Suppressor macrophage (primary cell): ENCODE data around the gene OR52A5.

Experiments used
- DNase-seq, 4 experiments: peaks; one replicate each; pipeline ENCODE4 v3.0.0-alpha.2; 2020 to 2022

Gene OR52A5

DNA sequence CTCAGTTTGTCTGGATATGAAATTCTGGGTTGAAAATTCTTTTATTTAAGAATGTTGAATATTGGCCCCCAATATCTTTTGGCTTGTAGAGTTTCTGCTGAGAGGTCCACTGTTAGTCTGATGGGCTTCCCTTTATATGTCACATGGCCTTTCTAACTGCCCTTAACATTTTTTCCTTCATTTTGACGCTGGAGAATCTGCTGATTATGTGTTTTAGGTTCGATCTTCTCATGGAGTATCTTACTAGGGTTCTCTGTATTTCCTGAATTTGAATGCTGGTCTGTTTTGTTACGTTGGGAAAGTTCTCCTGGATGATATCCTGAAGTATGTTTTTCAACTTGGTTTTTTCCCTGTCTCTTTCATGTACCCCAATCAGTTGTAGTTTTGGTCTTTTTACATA, 22.8 kb downstream of the OR52A5 start:
- DNase-seq, result no peak

DNA sequence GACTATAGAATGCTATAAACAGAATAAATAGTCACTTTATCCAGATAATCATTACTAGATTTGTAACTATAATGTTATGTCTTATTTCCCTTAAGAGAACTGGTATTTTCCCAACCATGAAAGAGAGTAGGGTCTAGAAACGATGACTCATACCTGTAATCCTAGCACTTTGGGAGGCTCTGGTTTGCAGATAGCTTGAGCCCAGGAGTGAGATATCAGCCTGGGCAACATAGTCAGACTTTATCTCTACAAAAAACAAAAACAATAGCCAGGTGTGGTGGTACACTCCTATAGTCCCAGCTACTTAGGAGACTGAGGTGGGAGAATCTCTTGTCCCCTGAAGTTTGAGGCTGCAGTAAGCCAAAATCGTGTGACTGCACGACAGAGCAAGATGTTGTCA, 30.9 kb downstream of the OR52A5 start:
- DNase-seq, result no peak

DNA sequence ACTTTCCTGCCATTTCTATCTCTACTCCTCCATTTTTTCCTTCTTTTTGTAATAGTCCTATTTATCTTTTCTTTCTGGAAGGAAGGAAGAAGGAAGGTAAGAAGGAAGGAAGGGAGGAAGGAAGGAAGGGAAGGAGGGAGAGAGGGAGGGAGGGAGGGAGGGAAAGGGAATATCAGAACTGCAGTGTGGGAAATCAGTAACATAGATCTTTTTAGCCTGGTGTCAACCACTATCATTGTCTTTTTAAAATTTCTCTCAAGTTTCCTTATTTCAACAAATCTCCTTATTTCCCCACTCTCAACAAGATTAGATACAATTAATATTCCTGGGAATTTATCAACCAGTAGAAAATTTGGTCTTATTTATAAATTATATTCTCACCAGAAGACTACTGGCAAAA, 35.1 kb downstream of the OR52A5 start:
- no peak for DNase-seq

DNA sequence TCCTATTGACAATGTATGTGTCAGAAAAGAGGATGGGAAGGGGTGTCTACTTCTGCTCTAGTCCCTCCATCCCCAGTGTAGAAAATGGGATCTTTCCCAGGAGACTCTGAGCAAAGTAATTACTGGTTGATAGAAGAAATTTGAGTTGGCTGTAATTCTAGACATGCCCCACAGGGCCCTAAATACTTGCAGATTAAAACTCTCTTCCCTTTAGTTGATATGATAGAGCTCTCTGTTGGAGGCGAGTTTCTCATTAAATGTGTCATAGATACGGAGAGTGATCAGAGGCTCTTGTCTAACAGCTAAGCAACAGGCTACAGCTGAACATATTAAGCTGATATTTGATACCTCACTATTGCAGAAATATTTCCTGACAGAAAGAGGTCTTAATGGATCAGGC, 35.9 kb downstream of the OR52A5 start:
- DNase-seq, result no peak

DNA sequence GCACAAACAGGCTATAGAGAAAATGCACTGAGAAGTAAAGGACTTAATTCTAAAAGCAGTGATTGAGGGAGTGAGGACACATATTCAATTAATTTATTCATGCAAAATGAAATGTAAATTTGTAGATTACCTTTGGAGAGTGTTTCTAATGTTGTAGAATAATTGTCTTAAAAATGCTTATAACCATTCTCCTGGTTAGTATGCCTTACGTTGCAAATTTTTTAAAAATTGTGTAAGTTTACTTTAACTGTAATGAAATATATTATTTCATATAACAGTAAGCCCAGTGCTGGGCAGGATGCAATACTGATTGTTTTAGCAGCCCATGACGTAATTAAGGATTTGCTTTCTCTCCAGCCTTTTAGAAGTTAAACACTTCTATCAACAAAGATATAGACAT, 42.1 kb downstream of the OR52A5 start:
- DNase-seq, result no peak

DNA sequence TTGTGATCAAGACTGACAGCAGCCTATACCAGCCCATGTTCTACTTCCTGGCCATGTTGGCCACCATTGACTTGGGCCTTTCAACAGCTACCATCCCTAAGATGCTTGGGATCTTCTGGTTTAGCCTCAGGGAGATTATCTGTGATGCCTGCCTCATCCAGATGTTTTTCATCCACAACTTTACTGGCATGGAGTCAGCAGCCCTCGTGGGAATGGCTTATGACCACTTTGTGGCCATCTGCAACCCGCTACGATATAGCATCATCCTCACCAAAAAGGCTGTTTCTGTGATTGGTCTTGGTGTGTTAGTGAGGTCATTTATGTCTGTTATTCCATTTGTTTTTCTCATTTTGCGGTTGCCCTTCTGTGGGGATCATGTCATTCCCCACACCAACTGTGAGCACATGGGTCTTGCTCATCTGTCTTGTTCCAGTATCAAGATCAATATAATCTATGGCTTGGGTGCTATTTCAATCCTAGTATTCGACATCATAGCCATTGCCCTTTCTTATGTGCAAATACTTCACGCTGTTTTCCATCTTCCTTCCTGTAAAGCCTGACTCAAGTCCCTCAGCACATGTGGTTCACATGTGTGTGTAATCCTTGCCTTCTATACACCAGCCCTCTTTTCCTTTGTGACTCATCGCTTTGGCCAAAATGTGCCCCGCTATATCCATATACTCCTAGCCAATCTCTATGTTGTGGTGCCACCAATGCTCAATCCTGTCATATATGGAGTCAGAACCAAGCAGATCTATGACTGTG, 45.2 kb downstream of the OR52A5 start:
- no peak for DNase-seq

DNA sequence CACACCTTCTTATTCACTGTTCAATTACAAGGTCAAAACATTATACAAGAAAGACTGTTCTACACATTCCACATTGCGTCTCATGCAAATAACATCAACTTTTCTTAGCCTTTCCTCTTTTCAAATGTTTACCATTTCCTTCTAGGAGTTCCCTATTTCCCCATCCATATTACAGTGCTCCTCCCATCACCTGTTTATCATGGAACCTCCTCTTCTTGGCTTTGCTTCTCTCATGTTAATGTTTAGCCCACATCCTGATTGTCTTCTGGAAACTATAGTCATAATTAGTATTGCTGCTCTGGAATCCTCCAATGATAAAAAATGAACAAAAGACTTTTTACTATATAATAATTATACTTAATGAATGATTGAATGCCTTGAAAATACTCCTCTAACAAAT, 47.5 kb downstream of the OR52A5 start:
- DNase-seq, result no peak

DNA sequence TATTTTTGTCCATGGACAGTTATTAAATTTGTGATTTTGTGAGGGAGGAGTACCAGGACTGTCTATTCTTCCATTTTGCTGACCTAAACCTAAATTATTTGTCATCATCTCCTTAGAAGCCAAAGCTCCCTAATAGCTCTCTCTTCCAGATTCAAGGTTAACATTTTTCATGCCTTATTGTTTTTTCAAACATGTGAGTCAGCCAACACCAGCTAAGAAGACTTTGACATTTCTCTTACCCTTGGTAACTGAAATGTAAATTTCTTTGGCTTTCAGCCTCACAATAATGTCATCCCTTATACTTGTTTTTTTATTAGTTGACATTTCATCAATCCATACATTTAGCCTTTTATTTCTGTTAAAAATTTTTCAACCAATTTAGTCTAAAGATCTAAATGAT, 49.6 kb downstream of the OR52A5 start:
- no peak for DNase-seq

DNA sequence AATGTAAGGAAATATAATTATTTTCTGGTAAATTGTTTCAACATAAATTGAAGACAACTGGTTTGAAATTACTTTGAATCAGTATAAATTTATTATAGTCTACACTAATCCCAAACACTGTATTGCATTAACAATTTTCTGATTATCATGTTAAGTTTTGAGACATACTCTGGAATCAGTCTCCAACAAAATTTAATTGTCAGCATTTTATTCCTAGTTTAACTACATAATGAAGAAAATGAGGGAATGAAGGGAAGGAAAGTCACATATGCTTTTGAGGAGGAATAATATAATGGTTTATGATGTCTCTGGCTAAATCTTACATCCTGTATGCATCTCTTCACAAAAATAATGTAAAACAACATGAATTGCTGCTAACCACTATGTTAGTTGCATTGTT, 54.6 kb downstream of the OR52A5 start:
- DNase-seq, result no peak

DNA sequence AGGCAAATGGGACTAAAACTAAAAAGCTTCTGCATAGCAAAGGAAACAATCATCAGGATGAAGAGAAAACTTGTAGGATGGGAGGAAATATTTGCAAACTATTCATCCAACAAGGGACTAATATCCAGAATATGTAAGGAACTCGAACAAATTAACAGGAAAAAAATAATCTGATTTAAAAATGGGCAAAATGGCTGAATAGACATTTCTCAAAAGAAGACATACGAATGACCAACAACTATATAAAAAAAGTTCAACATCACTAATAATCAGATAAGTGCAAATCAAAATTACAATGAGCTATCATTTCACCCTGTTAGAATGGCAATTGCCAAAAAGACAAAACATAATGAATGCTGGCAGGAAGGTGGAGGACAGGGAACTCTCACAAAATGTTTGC, 56.8 kb downstream of the OR52A5 start:
- no peak for DNase-seq
